Left forelimb (tissue), 1 donor: ENCODE data around the gene RNF11.
"Not testable (repeated sequence)": the region's sequence is repeated elsewhere in the genome, so short reads cannot be mapped to it uniquely, and the experiment has no call there.

Experiments used
- DNase-seq: peaks from one replicate; pipeline ENCODE4 v3.0.0-alpha.2; 2018; ENCODE audit warnings: low spot score

The RNF11 gene

GRCh38 chr1:51228471-51228870 lies 7.6 kb upstream of the RNF11 start:
- DNase-seq = not testable (repeated sequence)

GRCh38 chr1:51230501-51231078 lies 5.5 kb upstream of the RNF11 start:
- DNase-seq = no peak

- no peak for DNase-seq
These were observed 5.0 kb upstream of the RNF11 start for GRCh38 chr1:51231120-51231519.

GRCh38 chr1:51231896-51232295 lies 4.2 kb upstream of the RNF11 start:
- no peak for DNase-seq

- DNase-seq = not testable (repeated sequence)
These were observed 1.8 kb upstream of the RNF11 start for GRCh38 chr1:51234236-51234635.

GRCh38 chr1:51234721-51235425 lies 1.2 kb upstream of the RNF11 start:
- DNase-seq = no peak

- DNase-seq = peak; percentile 81
These were observed 668 bp downstream of the RNF11 start for GRCh38 chr1:51236531-51237350.

GRCh38 chr1:51237351-51238033 lies 1.4 kb downstream of the RNF11 start:
- DNase-seq = no peak

GRCh38 chr1:51238034-51238403 lies 1.9 kb downstream of the RNF11 start:
- no peak for DNase-seq

GRCh38 chr1:51240084-51240483 lies 4.0 kb downstream of the RNF11 start:
- DNase-seq = no peak

GRCh38 chr1:51241119-51241518 lies 5.0 kb downstream of the RNF11 start:
- DNase-seq = no peak

- no peak for DNase-seq
These were observed 6.5 kb downstream of the RNF11 start for GRCh38 chr1:51242546-51242945.

- DNase-seq = no peak
These were observed 10.9 kb downstream of the RNF11 start for GRCh38 chr1:51247022-51247421.

- DNase-seq = no peak
These were observed 11.4 kb downstream of the RNF11 start for GRCh38 chr1:51247499-51247898.

GRCh38 chr1:51249445-51249844 lies 13.4 kb downstream of the RNF11 start:
- DNase-seq = no peak

GRCh38 chr1:51250729-51251128 lies 14.7 kb downstream of the RNF11 start:
- DNase-seq = not testable (repeated sequence)

GRCh38 chr1:51251165-51251564 lies 15.1 kb downstream of the RNF11 start:
- not testable (repeated sequence) for DNase-seq

- DNase-seq = no peak
These were observed 16.3 kb downstream of the RNF11 start for GRCh38 chr1:51252366-51252765.

- no peak for DNase-seq
These were observed 17.6 kb downstream of the RNF11 start for GRCh38 chr1:51253691-51254090.

- DNase-seq = no peak
These were observed 19.3 kb downstream of the RNF11 start for GRCh38 chr1:51255331-51255730.

- no peak for DNase-seq
These were observed 27.2 kb downstream of the RNF11 start for GRCh38 chr1:51263147-51263877.

- DNase-seq = no peak
These were observed 28.4 kb downstream of the RNF11 start for GRCh38 chr1:51264451-51264850.
